HCT116 (cell line): ENCODE data around the gene P2RX5. TPM values are rescaled to one million over a fixed set of nuclear protein-coding genes. Genes with fewer than 3 reads are reported as not detected.

ENCODE experiments used
- ATAC-seq: fragments of 200-7000 bp; cut with Tn5 transposase; 2 replicates; pipeline ENCODE4 v1.9.1; 2020; ENCODE audit warnings: mild to moderate bottlenecking, moderate library complexity
- BruUV-seq: library from RNA; stranded (reverse); fragments of 400-500 nt; replicated peaks from 2 replicates; lab custom pipeline; 2021; lab: Mats Ljungman, UMichigan
- CTCF ChIA-PET: fragments of 300-600 bp; sonication (Branson Sonifier 250); formaldehyde crosslinking; loops from one replicate; lab custom pipeline; 2021; ENCODE audit warnings: antibody characterized with exemption; lab: Charles Lee
- POLR2A ChIA-PET: fragments of 300-600, 350-600 bp; sonication (Branson Sonifier 250); formaldehyde crosslinking; loops from one replicate; lab custom pipeline; 2021; ENCODE audit warnings: antibody characterized with exemption; lab: Charles Lee
- RAD21 ChIA-PET, 2 experiments: fragments of 300-600 bp; sonication (Branson Sonifier 250); formaldehyde crosslinking; loops; one replicate each; lab custom pipeline; 2023; ENCODE audit warnings: low total read pairs in 2 of 2; ENCODE audit not compliant: uncharacterized antibody in 2 of 2, unreplicated experiment in 2 of 2, low non-redundant PET in 1 of 2; lab: Charles Lee
- DNase-seq: peaks from one replicate; pipeline ENCODE4 v3.0.0-alpha.2; 2010; ENCODE audit warnings: low read depth, low spot score
- H2AFZ ChIP-seq: fragments of 200-600 bp; shearing (Covaris generic), sonication (generic); 2 replicates; pipeline ENCODE4 v1.6.1; 2017; ENCODE audit warnings: low read depth, mixed run types, mixed read lengths, antibody characterized with exemption, low read length; ENCODE audit not compliant: poor library complexity, severe bottlenecking
- H3K27ac ChIP-seq: 2 replicates; pipeline ENCODE4 v1.5.1; 2012; ENCODE audit warnings: low read depth, low read length
- H3K27me3 ChIP-seq: fragments of 200-600 bp; sonication (generic); 2 replicates; pipeline ENCODE4 v1.6.1; 2016; ENCODE audit warnings: mixed run types, low read length, mixed read lengths; ENCODE audit not compliant: insufficient read depth
- H3K36me3 ChIP-seq, 2 experiments: fragments of 200-500 bp in 1 of 2; fragments of 200-600 bp in 1 of 2; sonication (Bioruptor generic) in 1 of 2; sonication (generic) in 1 of 2; 2 replicates each; pipeline versions ENCODE4 v1.5.1 to v1.6.1; 2014 to 2016; ENCODE audit warnings: low read length in 2 of 2, inconsistent platforms in 1 of 2, mixed read lengths in 1 of 2, mixed run types in 1 of 2; ENCODE audit not compliant: insufficient read depth in 2 of 2, control insufficient read depth in 1 of 2
- H3K4me1 ChIP-seq, 2 experiments: fragments of 200-600 bp in 1 of 2; sonication (generic) in 1 of 2; 2 replicates each; pipeline versions ENCODE4 v1.5.1 to v1.6.1; 2012 to 2017; ENCODE audit warnings: low read length in 2 of 2, inconsistent platforms in 1 of 2, mild to moderate bottlenecking in 1 of 2, mixed read lengths in 1 of 2, mixed run types in 1 of 2, moderate library complexity in 1 of 2; ENCODE audit not compliant: insufficient read depth in 2 of 2, control insufficient read depth in 1 of 2
- H3K4me2 ChIP-seq: fragments of 200-600 bp; sonication (generic); 2 replicates; pipeline ENCODE4 v1.6.1; 2017; ENCODE audit warnings: mixed run types, low read length, mixed read lengths
- H3K4me3 ChIP-seq, 2 experiments: fragments of 200-600 bp in 1 of 2; sonication (generic) in 1 of 2; replicated peaks in 1 of 2; 2 replicates each; pipeline ENCODE4 v1.5.1; 2011 to 2016; ENCODE audit warnings: low read length in 2 of 2, control low read depth in 1 of 2, low read depth in 1 of 2, mild to moderate bottlenecking in 1 of 2, mixed read lengths in 1 of 2, mixed run types in 1 of 2
- H3K79me2 ChIP-seq: fragments of 200-600 bp; sonication (generic); 2 replicates; pipeline ENCODE4 v1.6.1; 2017; ENCODE audit warnings: mild to moderate bottlenecking, mixed run types, low read length, moderate library complexity, mixed read lengths; ENCODE audit not compliant: insufficient read depth
- H3K9ac ChIP-seq: fragments of 200-600 bp; sonication (generic); 2 replicates; pipeline ENCODE4 v1.6.1; 2016; ENCODE audit warnings: low read length, mixed read lengths
- H3K9me2 ChIP-seq: fragments of 200-600 bp; sonication (generic), shearing (Covaris generic); 2 replicates; pipeline ENCODE4 v1.6.1; 2017; ENCODE audit warnings: mixed run types, mild to moderate bottlenecking, moderate library complexity; ENCODE audit not compliant: insufficient read depth
- H3K9me3 ChIP-seq, 2 experiments: fragments of 200-500 bp in 1 of 2; fragments of 200-600 bp in 1 of 2; sonication (Bioruptor generic) in 1 of 2; sonication (generic) in 1 of 2; 2 replicates each; pipeline ENCODE4 v1.6.1; 2014 to 2017; ENCODE audit warnings: low read length in 2 of 2, mixed read lengths in 2 of 2, inconsistent platforms in 1 of 2, low read depth in 1 of 2, mild to moderate bottlenecking in 1 of 2, mixed run types in 1 of 2, moderate library complexity in 1 of 2; ENCODE audit not compliant: control insufficient read depth in 1 of 2, insufficient read depth in 1 of 2
- H4K20me1 ChIP-seq: fragments of 200-600 bp; sonication (generic), shearing (Covaris generic); 2 replicates; pipeline ENCODE4 v1.6.1; 2017; ENCODE audit warnings: mixed run types, mild to moderate bottlenecking, moderate library complexity; ENCODE audit not compliant: insufficient read depth
- CBX3 ChIP-seq: IDR thresholded peaks from 2 replicates; pipeline ENCODE4 v1.6.1; 2012; ENCODE audit warnings: low read depth
- EGR1 ChIP-seq: IDR thresholded peaks from 2 replicates; pipeline ENCODE4 v1.6.1; 2012; ENCODE audit warnings: low read depth
- ELF1 ChIP-seq: IDR thresholded peaks from 2 replicates; pipeline ENCODE4 v1.6.1; 2012; ENCODE audit warnings: low read depth, borderline replicate concordance
- EZH2phosphoT487 ChIP-seq: fragments of 200-600 bp; IDR thresholded peaks from 2 replicates; pipeline ENCODE4 v1.6.1; 2018; ENCODE audit warnings: antibody characterized with exemption, borderline replicate concordance
- RAD21 ChIP-seq: IDR thresholded peaks from 2 replicates; pipeline ENCODE4 v1.6.1; 2012; ENCODE audit warnings: low read depth, mild to moderate bottlenecking
- ZFX ChIP-seq: fragments of 450-650 bp; IDR thresholded peaks from 2 replicates; pipeline ENCODE4 v1.6.1; 2017
- ZNF274 ChIP-seq: fragments of 200-500 bp; sonication (Bioruptor generic); IDR thresholded peaks from 2 replicates; pipeline ENCODE4 v1.6.1; 2014; ENCODE audit warnings: mild to moderate bottlenecking, low read depth, low read length, inconsistent platforms
- intact Hi-C: fragments of 100-400 bp; cut with micrococcal nuclease; formaldehyde crosslinking; loops from 2 replicates; pipeline ENCODE4 v1.10.0; 2022
- total RNA-seq: library from RNA; stranded (reverse); gene quantifications from one replicate; pipeline ENCODE4 v1.2.1, GENCODE V29; 2021; ENCODE audit not compliant: unreplicated experiment
- TF ChIP-seq, protein P1 (sequence below): IDR thresholded peaks from 2 replicates; pipeline ENCODE4 v1.6.1; 2012
- TF ChIP-seq, protein P2 (sequence below): IDR thresholded peaks from 2 replicates; pipeline ENCODE4 v1.6.1; 2012
- TF ChIP-seq, protein P3 (sequence below): IDR thresholded peaks from 2 replicates; pipeline ENCODE4 v1.6.1; 2012; ENCODE audit warnings: low read depth
- TF ChIP-seq, protein P4 (sequence below), 3 experiments: fragments of 200-600 bp in 1 of 3; sonication (generic) in 1 of 3; IDR thresholded peaks in 2 of 3; conservative IDR thresholded peaks in 1 of 3; 2 replicates each; pipeline ENCODE4 v1.5.1; 2012 to 2017; ENCODE audit warnings: low read depth in 2 of 3, low read length in 2 of 3, antibody characterized with exemption in 1 of 3, borderline replicate concordance in 1 of 3, control low read depth in 1 of 3, mild to moderate bottlenecking in 1 of 3, mixed read lengths in 1 of 3, mixed run types in 1 of 3, moderate library complexity in 1 of 3; ENCODE audit not compliant: insufficient read depth in 1 of 3

The P2RX5 gene
- total RNA-seq, 1 experiment from 2014 or later: 9.0 TPM

DNA sequence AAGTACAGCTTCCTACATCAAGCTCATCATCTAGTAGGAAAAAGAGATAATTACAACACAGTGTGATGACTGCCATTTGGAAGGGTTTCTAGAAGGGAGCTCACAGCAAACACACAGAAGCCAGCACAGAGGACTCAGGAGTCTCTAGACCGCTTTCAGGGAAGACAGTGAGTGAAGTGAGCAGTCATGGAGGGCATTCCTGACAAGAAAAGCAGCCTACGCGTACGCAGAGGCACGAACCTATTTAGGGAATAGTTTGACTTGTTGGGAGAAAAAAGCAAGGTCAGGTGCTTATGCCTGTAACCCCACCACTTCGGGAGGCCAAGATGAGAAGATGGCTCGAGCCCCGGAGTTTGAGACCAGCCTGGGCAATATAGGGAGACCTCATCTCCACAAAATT is 19.3 kb upstream of the P2RX5 start:
- no peak overlapping the region for H2AFZ ChIP-seq
- no peaks in the 10 kb centered on the region for H3K79me2 ChIP-seq
- CTCF ChIA-PET: no interaction called here
- RAD21 ChIA-PET: no interaction called here
- peaks cover 17 to 27% of the 10 kb centered on the region in 2 experiments; a peak in 3 of 4 replicates for H3K36me3 ChIP-seq
- no peaks in the 10 kb centered on the region for H3K9me3 ChIP-seq
- POLR2A ChIA-PET: no interaction called here
- ATAC-seq (no peak), DNase-seq (no peak)
- no peak overlapping the region for H3K9ac ChIP-seq
- H3K9me2 ChIP-seq: no peaks in the 10 kb centered on the region
- BruUV-seq: no TSS peak
- no peaks in the 10 kb centered on the region for H3K27me3 ChIP-seq
- H4K20me1 ChIP-seq: no peaks in the 10 kb centered on the region; the same call in 1 of the 2 replicates
- intact Hi-C loops: no loop called here
- H3K4me3 ChIP-seq: no peak overlapping the region
- H3K27ac ChIP-seq: no peak overlapping the region
- TF ChIP-seq, protein P1, sequence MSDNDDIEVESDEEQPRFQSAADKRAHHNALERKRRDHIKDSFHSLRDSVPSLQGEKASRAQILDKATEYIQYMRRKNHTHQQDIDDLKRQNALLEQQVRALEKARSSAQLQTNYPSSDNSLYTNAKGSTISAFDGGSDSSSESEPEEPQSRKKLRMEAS: no peak
- TF ChIP-seq EZH2phosphoT487 (no peak), CBX3 (no peak)
- H3K4me2 ChIP-seq: no peak overlapping the region
- H3K4me1 ChIP-seq: peaks cover 0 to 11% of the 10 kb centered on the region in 2 experiments; a peak in 2 of 4 replicates

DNA sequence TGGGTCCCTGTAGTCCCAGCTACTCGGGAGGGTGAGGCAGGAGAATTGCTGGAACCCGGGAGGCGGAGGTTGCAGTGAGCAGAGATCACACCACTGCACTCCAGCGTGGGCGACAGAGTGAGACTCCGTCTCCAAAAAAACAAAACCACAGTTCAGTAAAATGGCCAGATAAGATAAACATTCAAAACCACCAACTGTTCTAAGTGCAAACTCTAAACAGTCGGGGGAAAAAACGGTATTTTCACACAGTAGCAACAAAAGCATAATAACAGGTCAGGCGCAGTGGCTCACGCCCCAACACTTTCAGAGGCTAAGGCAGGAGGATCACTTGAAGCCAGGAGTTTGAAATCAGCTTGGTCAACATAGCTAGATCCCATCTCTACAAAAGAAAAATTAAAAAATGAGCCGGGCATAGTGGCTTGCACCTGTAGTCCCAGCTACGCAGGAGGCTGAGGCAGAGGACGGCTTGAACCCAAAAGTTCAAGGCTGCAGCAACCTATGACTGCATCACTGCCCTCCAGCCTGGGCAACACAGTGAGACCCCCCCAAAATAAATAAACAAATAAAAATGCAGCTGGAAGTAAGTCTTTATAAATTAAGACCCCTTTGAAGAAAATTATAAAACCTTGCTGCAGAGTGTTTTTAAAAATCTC is 17.0 kb upstream of the P2RX5 start:
- BruUV-seq: no TSS peak
- Histone ChIP-seq H2AFZ (no peak overlapping the region), H3K9ac (no peak overlapping the region), H3K79me2 (no peaks in the 10 kb centered on the region), H3K27ac (no peak overlapping the region), H3K36me3 (peaks cover 17% of the 10 kb centered on the region in 2 experiments; a peak in 3 of 4 replicates), H3K27me3 (no peaks in the 10 kb centered on the region), H3K9me2 (no peaks in the 10 kb centered on the region), H3K4me2 (no peak overlapping the region), H4K20me1 (no peaks in the 10 kb centered on the region; the same call in 1 of the 2 replicates), H3K4me1 (peaks cover 0 to 4% of the 10 kb centered on the region in 2 experiments; a peak in 2 of 4 replicates), H3K9me3 (no peaks in the 10 kb centered on the region), H3K4me3 (no peak overlapping the region)
- intact Hi-C loops: no loop called here
- CTCF ChIA-PET: no interaction called here
- RAD21 ChIA-PET: no interaction called here
- DNase-seq: no peak
- POLR2A ChIA-PET: no interaction called here
- ATAC-seq: no peak
- TF ChIP-seq, protein P2, sequence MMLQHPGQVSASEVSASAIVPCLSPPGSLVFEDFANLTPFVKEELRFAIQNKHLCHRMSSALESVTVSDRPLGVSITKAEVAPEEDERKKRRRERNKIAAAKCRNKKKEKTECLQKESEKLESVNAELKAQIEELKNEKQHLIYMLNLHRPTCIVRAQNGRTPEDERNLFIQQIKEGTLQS: no peak
- TF ChIP-seq EZH2phosphoT487 (no peak), ZNF274 (no peak), EGR1 (no peak), RAD21 (no peak), CBX3 (no peak), ZFX (no peak), ELF1 (no peak)
- TF ChIP-seq, protein P3, sequence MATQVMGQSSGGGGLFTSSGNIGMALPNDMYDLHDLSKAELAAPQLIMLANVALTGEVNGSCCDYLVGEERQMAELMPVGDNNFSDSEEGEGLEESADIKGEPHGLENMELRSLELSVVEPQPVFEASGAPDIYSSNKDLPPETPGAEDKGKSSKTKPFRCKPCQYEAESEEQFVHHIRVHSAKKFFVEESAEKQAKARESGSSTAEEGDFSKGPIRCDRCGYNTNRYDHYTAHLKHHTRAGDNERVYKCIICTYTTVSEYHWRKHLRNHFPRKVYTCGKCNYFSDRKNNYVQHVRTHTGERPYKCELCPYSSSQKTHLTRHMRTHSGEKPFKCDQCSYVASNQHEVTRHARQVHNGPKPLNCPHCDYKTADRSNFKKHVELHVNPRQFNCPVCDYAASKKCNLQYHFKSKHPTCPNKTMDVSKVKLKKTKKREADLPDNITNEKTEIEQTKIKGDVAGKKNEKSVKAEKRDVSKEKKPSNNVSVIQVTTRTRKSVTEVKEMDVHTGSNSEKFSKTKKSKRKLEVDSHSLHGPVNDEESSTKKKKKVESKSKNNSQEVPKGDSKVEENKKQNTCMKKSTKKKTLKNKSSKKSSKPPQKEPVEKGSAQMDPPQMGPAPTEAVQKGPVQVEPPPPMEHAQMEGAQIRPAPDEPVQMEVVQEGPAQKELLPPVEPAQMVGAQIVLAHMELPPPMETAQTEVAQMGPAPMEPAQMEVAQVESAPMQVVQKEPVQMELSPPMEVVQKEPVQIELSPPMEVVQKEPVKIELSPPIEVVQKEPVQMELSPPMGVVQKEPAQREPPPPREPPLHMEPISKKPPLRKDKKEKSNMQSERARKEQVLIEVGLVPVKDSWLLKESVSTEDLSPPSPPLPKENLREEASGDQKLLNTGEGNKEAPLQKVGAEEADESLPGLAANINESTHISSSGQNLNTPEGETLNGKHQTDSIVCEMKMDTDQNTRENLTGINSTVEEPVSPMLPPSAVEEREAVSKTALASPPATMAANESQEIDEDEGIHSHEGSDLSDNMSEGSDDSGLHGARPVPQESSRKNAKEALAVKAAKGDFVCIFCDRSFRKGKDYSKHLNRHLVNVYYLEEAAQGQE: no peak
- TF ChIP-seq, protein P4, sequence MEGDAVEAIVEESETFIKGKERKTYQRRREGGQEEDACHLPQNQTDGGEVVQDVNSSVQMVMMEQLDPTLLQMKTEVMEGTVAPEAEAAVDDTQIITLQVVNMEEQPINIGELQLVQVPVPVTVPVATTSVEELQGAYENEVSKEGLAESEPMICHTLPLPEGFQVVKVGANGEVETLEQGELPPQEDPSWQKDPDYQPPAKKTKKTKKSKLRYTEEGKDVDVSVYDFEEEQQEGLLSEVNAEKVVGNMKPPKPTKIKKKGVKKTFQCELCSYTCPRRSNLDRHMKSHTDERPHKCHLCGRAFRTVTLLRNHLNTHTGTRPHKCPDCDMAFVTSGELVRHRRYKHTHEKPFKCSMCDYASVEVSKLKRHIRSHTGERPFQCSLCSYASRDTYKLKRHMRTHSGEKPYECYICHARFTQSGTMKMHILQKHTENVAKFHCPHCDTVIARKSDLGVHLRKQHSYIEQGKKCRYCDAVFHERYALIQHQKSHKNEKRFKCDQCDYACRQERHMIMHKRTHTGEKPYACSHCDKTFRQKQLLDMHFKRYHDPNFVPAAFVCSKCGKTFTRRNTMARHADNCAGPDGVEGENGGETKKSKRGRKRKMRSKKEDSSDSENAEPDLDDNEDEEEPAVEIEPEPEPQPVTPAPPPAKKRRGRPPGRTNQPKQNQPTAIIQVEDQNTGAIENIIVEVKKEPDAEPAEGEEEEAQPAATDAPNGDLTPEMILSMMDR (IDR thresholded peaks at IDR 0.05 in 2 of 3, conservative IDR thresholded peaks at IDR 0.05 in 1 of 3; ENCODE audit: borderline replicate concordance in 1 of 3, insufficient read depth in 1 of 3, low read depth in 2 of 3, low read length in 2 of 3): no peak
